ENCODE data around the gene CRLF1. TPM values are rescaled to one million over a fixed set of nuclear protein-coding genes. Genes with fewer than 3 reads are reported as not detected.

CRLF1 gene
- total RNA-seq, 1 donor from 2014 or later: 29.6 TPM

GRCh38 chr19:18574691-18575291 lies 31.8 kb downstream of the CRLF1 start:
- intact Hi-C loops (cut with DNase I): loop anchor here (5.0 kb wide), 2 partner anchors 107 to 343 kb away; partner anchors contain the start of genes COPE and DDX49
- no peak for DNase-seq (ENCODE audit: low spot score)

DNA sequence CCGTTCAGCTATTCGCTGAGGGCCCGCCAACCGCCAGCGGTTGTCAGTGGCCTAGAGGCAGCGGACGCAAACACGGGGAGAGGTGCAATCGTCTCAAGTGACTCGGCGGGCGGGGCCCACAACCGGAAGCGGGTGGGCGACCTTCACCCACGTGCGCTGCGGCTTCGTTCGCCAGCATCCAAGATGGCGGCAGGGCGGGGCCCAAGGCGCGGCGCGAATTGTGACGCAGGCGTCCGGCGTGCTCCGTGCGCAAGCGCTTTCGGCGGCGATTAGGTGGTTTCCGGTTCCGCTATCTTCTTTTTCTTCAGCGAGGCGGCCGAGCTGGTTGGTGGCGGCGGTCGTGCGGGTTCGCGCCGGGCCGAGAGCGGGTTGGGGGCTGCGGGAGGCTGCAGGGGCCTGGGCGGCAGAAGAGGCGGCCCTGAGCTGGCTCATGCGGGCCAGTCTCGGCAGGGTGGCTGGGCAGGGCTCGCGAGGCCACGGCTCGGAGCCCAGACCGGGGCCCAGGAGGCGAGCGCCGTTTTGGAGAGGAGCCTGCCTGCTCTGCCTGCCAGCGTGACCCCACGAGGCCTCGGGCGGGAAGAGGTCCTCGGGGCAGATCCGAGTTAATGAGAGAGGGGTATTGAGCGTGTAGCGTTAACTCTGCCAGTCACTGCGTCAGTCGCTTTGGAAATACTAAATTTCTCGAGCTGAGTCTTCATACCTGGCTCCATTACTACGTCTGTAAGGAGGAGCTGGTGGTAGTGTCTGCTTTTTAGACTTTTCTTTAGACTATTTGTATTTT lies 34.8 kb downstream of the CRLF1 start, which contains the start of gene UBA52:
UBA52 (plus strand) TSS at position 294 of the 781 bp plus-strand sequence. CDS start 1,444 bp downstream, outside the sequence.
- peak; percentile 98 for DNase-seq (ENCODE audit: low spot score)
- intact Hi-C loops (cut with DNase I): loop anchor here (1.0 to 5.0 kb wide), 3 partner anchors 14 to 346 kb away; partner anchors contain the start of genes COPE, DDX49 and KXD1

DNA sequence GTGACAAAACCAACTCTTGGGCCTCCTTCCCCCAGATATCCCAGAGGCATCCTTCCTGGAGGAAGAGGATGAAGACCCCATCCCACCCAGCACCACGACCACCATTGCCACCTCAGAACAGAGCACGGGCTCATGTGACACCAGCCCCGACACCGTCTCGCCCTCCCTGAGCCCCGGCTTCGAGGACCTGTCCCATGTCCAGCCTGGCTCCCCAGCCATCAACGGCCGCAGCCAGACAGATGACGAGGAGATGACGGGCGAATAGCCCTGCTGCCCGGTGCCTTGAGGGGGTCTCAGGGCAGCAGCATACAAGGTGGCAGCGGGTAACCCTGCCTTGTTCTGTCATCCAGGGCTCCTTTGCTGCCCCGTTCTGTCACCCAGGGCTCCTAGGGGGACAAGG lies 38.2 kb downstream of the CRLF1 start:
- no peak for DNase-seq (ENCODE audit: low spot score)
- intact Hi-C loops (cut with DNase I): no loop called here

GRCh38 chr19:18566953-18567352 lies 39.6 kb downstream of the CRLF1 start:
- DNase-seq (ENCODE audit: low spot score): no peak
- intact Hi-C loops (cut with DNase I): no loop called here

GRCh38 chr19:18562086-18562485 lies 44.5 kb downstream of the CRLF1 start:
- intact Hi-C loops (cut with DNase I): no loop called here
- DNase-seq (ENCODE audit: low spot score): no peak

GRCh38 chr19:18559685-18560084 lies 46.9 kb downstream of the CRLF1 start:
- no peak for DNase-seq (ENCODE audit: low spot score)
- intact Hi-C loops (cut with DNase I): loop anchor here (5.0 kb wide), 1 partner anchor 37 kb away; the partner anchor contains the start of gene ELL

- intact Hi-C loops (cut with DNase I): loop anchor here (5.0 kb wide), 1 partner anchor 36 kb away; the partner anchor contains the start of gene ELL
Observed at GRCh38 chr19:18558604-18559003, 48.0 kb downstream of the CRLF1 start.

DNA sequence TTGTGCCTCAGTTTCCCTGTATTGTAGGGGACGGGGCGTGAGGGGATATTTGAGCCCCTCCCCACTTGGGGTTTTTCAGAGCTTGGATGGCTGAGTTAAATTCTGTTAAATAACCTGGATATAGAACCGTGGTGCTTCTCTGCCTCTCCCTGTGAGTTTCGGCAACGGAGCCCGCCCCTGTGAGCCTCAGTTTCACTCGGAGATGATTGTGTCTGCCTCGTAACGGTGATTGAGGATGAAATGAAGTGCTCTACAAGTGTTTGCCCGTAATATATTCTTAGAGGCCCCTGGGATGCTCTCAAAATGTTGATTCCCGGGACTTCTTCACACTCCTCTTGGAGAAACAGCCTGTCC lies 48.4 kb downstream of the CRLF1 start:
- DNase-seq (ENCODE audit: low spot score): no peak
- intact Hi-C loops (cut with DNase I): loop anchor here (5.0 kb wide), 1 partner anchor 36 kb away; the partner anchor contains the start of gene ELL

More at GRCh38 chr19:18558604-18559003, 48.0 kb downstream of the CRLF1 start:
- no peak for DNase-seq (ENCODE audit: low spot score)

- intact Hi-C loops (cut with DNase I): loop anchor here (1.0 to 5.0 kb wide), 2 partner anchors 14 to 35 kb away; partner anchors contain the start of genes ELL and UBA52
- peak; percentile 99 for DNase-seq (ENCODE audit: low spot score)
Observed at GRCh38 chr19:18557411-18558201, 49.0 kb downstream of the CRLF1 start, which contains the start of gene KXD1. Gene KXD1 (plus strand): TSS chr19:18557870. CDS start chr19:18562057, 4,187 bp downstream.

DNA sequence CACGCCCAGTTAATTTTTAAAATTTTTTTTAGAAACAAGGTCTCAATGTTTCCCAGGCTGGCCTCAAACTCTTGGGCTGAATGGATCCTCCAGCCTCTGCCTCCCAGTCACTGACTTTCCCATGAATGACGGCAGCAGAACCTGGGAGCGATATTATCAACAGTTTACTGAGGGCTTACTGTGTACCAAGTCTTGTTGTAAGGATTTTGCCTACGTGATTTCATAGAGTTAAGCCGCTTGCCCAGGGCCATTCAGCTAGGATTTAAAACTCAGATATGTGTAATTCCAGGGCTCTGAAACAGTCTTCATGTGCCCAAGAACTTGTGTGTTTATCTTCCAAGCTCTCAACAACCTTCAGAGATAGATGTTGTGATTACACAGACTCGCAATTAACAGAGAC lies 55.0 kb downstream of the CRLF1 start:
- intact Hi-C loops (cut with DNase I): no loop called here
- DNase-seq (ENCODE audit: low spot score): no peak

GRCh38 chr19:18543814-18544475 lies 62.7 kb downstream of the CRLF1 start:
- peak; percentile 84 for DNase-seq (ENCODE audit: low spot score)
- intact Hi-C loops (cut with DNase I): no loop called here

Other genes starting within 250 kb of the CRLF1 start
- 4.3 TPM for gene GDF15, start 220.6 kb downstream of the CRLF1 start, total RNA-seq
- 2.5 TPM for gene LRRC25, start 209.2 kb downstream of the CRLF1 start, total RNA-seq
- gene SSBP4, start 187.4 kb downstream of the CRLF1 start, total RNA-seq: 47.4 TPM
- 32.9 TPM for gene ISYNA1, start 168.7 kb downstream of the CRLF1 start, total RNA-seq
- gene ELL, start 84.7 kb downstream of the CRLF1 start, total RNA-seq: 9.9 TPM
- 161 TPM for gene FKBP8, start 63.2 kb downstream of the CRLF1 start, total RNA-seq
- gene KXD1, start 48.9 kb downstream of the CRLF1 start, total RNA-seq: 59.6 TPM
- 573 TPM for gene UBA52, start 34.9 kb downstream of the CRLF1 start, total RNA-seq
- gene REX1BD, start 18.0 kb downstream of the CRLF1 start, total RNA-seq: 58.9 TPM
- 3.0 TPM for gene TMEM59L, start 6.1 kb upstream of the CRLF1 start, total RNA-seq
- gene KLHL26, start 30.2 kb upstream of the CRLF1 start, total RNA-seq: 5.4 TPM
- gene CRTC1, start 76.9 kb upstream of the CRLF1 start, total RNA-seq: 8.8 TPM
- gene COMP, start 184.5 kb upstream of the CRLF1 start, total RNA-seq: 31.8 TPM
- 40.2 TPM for gene UPF1, start 225.2 kb upstream of the CRLF1 start, total RNA-seq